ENCODE results near the gene GRAMD1B. TPM values are rescaled to one million over a fixed set of nuclear protein-coding genes. Genes with fewer than 3 reads are reported as not detected.
A peak's percentile ranks its signal among the peaks of the same experiment; 100 is the strongest.

GRAMD1B gene
- total RNA-seq, 4 donors from 2014 or later = under 0.01 to 6.5 (median 3.7) TPM

GRCh38 chr11:123608945-123609344 is 178.9 kb downstream of the GRAMD1B start:
- no peaks in the 10 kb centered on the region for H3K27me3 ChIP-seq
- no peak for TF ChIP-seq CTCF (IDR thresholded peaks at IDR 0.05)
- no peak for TF ChIP-seq POLR2A (IDR thresholded peaks at IDR 0.05)
- H3K4me3 ChIP-seq = no peak overlapping the region
- no peaks in the 10 kb centered on the region for H3K36me3 ChIP-seq
- no peak overlapping the region for H3K27ac ChIP-seq
- DNase-seq = no peak
- intact Hi-C loops (cut with DNase I; ENCODE audit: low total_unique reads) = no loop called here
- no peaks in the 10 kb centered on the region for H3K9me3 ChIP-seq
- no peaks in the 10 kb centered on the region for H3K4me1 ChIP-seq

- TF ChIP-seq CTCF (IDR thresholded peaks at IDR 0.05) = no peak
- no peak for TF ChIP-seq POLR2A (IDR thresholded peaks at IDR 0.05)
- Histone ChIP-seq H3K9me3 (no peaks in the 10 kb centered on the region), H3K4me1 (no peaks in the 10 kb centered on the region), H3K27ac (no peak overlapping the region), H3K36me3 (no peaks in the 10 kb centered on the region), H3K4me3 (no peak overlapping the region), H3K27me3 (no peaks in the 10 kb centered on the region)
- intact Hi-C loops (cut with DNase I; ENCODE audit: low total_unique reads) = no loop called here
- no peak for DNase-seq
These were observed 181.6 kb downstream of the GRAMD1B start for GRCh38 chr11:123611698-123612097.

- intact Hi-C loops (cut with DNase I; ENCODE audit: low total_unique reads) = no loop called here
- Histone ChIP-seq H3K9me3 (no peaks in the 10 kb centered on the region), H3K4me1 (no peaks in the 10 kb centered on the region), H3K4me3 (no peak overlapping the region), H3K27ac (peak overlapping the region; percentile 40 to 52), H3K36me3 (no peaks in the 10 kb centered on the region), H3K27me3 (no peaks in the 10 kb centered on the region)
- DNase-seq = peak; percentile 73 to 77
- TF ChIP-seq POLR2A (IDR thresholded peaks at IDR 0.05) (no peak), CTCF (IDR thresholded peaks at IDR 0.05) (no peak)
These were observed 186.6 kb downstream of the GRAMD1B start for GRCh38 chr11:123616505-123617198.

GRCh38 chr11:123622576-123622975 is 192.5 kb downstream of the GRAMD1B start:
- no peaks in the 10 kb centered on the region for H3K4me1 ChIP-seq
- no peaks in the 10 kb centered on the region for H3K9me3 ChIP-seq
- TF ChIP-seq POLR2A (IDR thresholded peaks at IDR 0.05) (no peak), CTCF (IDR thresholded peaks at IDR 0.05) (no peak)
- H3K27me3 ChIP-seq = no peaks in the 10 kb centered on the region
- DNase-seq = no peak
- H3K27ac ChIP-seq = no peak overlapping the region
- intact Hi-C loops (cut with DNase I; ENCODE audit: low total_unique reads) = no loop called here
- no peak overlapping the region for H3K4me3 ChIP-seq
- H3K36me3 ChIP-seq = no peaks in the 10 kb centered on the region

- TF ChIP-seq CTCF (IDR thresholded peaks at IDR 0.05) (no peak), POLR2A (IDR thresholded peaks at IDR 0.05) (no peak)
- intact Hi-C loops (cut with DNase I; ENCODE audit: low total_unique reads) = no loop called here
These were observed 194.9 kb downstream of the GRAMD1B start for GRCh38 chr11:123624974-123625373.

More at GRCh38 chr11:123624974-123625373, 194.9 kb downstream of the GRAMD1B start:
- Histone ChIP-seq H3K27me3 (no peaks in the 10 kb centered on the region), H3K4me1 (no peaks in the 10 kb centered on the region), H3K27ac (no peak overlapping the region), H3K4me3 (no peak overlapping the region), H3K36me3 (no peaks in the 10 kb centered on the region), H3K9me3 (no peaks in the 10 kb centered on the region)
- DNase-seq = no peak
